GM19023 (cell line): Measurements from ENCODE around the gene BET1L.
A peak's percentile ranks its signal among the peaks of the same experiment; 100 is the strongest.
"Not testable (repeated sequence)": the region's sequence is repeated elsewhere in the genome, so short reads cannot be mapped to it uniquely, and the experiment has no call there.

ENCODE experiments used
- ATAC-seq: cut with Tn5 transposase; IDR thresholded peaks from one replicate; pipeline ENCODE4 v1.9.1; 2021; ENCODE audit warnings: mild to moderate bottlenecking, moderate library complexity; ENCODE audit not compliant: unreplicated experiment

BET1L gene

DNA sequence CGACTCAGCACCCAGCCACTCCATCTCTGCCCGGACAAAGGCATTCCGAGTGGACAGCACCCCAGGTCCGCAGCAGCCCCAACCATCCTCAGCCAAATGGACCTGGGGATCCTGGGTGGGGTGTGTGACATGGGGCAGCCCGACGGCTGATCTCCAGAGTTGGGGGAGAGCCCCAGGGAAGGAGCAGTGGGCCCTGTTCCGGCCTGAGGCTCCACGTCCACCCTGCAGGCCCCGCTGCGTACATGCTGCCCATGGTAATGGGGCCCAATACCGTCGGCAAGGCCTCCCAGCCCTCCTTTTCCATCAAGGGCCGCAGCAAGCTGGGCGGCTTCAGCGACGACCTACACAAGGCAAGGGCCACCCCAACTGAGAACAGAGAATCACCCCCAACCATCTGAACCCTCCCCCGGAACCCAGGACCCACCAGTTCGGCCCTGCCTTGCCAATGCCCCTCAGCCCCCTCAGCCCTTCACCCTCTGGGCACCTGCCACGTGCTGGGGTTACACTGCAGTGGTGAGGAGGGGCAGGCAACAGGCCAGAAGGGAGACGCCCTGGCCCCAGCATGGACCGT lies 8.9 kb downstream of the BET1L start:
- no peak for ATAC-seq

DNA sequence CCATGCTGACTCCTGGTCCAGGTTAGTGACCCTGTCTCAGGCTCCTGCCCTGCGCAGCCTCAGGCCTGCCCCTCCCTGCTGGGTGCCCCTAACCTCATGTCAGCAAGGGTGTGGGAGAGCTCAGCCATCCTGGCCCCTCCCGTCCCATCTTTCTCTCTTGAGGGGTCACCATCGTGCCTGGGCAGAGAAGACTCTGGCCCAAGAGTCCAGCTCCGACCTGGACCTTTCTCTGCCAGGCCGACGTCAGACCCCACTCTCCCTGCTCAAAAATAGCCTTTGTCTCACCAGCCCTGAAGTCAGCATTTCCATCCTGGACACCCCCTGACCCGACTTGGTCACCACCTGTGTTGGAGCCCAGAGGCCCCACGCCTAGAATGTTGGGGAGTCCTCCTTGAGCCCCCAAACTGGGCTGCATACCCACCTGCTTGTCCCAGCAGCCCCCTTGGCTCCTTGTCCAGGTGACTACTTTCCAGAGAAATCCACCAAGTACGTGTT lies 9.4 kb downstream of the BET1L start:
- no peak for ATAC-seq

DNA sequence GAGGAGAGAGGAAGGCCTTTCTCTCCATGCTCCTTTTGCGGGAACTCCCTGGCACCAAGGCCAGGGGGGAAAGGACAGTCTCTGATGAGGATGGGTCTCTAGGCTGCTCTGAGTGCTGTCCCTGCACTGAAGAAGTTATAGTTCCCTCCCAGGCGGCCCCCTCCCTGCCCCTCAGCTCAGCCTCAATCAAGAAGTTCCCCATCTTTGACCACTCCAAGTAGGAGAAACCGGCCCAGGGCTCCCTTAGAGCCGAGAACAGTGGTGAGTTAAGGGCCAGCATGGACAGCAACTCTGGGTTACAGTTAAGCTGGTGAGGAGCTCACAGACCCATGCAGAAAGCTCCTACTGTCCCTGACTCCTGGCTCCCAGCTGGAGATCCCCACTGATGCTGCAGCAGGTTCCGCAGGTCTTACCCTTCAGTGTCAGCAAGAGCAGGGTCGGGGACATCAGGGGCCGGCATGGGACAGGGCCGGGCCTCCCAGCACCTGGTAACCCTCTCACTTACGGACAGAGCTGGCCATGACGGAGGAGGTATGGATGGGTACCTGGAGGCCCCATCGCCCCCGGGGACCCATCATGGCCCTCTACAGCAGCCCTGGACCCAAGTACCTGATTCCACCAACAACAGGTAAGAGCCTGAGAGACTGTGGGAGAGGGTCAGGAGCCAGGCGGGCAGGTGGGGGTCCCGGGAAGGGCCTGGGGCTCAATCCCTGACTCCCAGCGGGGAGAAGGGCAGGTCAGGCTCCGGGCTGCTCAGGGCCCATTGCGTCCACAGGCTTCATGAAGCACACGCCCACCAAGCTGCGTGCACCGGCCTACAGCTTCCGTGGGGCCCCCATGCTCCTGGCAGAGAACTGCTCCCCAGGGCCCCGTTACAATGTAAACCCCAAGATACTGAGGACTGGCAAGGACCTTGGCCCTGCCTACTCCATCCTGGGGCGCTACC lies 10.1 kb downstream of the BET1L start:
- ATAC-seq, result no peak

DNA sequence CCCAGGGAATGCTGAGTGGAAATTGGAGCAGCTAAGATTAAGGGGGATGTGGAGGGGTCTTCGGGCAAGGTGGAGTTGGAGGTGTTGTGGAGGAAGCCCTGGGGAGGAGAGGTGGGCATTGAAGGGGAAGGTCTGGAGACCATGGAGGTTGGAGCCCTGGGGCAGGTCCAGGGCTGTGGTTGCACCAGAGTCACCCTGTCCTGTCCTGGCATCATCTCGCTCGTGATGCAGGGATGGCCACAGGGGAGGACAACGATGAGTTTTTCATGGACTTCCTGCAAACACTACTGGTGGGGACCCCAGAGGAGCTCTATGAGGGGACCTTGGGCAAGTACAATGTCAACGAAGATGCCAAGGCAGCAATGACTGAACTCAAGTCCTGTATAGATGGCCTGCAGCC lies 13.7 kb downstream of the BET1L start:
- not testable (repeated sequence) for ATAC-seq

DNA sequence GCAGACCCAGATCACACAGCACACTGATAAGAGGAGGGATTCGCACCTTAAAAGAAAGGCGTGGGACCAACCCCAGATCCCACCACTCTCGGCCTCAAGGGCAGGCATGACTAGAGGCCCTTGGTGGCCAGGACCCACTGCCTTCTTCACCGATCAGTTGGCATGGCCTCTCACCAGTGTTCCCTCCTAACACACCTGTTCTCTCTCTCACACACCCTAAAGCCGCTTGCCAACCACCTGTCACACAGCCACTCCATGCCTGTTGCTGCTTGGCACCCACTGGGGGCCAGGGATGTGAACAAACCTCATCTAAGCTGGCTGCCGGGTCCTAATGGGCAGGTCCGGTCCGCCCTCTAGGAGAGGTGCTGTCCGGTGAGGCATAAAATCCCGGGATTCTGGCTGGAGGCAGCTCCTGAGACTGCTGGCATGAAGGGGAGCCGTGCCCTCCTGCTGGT lies 14.5 kb downstream of the BET1L start, which contains the start of gene SCGB1C1:
TSS of gene SCGB1C1 (plus strand) at position 405 of the 455 bp plus-strand sequence. CDS start at position 427, 22 bp downstream.
- ATAC-seq, result not testable (repeated sequence)

DNA sequence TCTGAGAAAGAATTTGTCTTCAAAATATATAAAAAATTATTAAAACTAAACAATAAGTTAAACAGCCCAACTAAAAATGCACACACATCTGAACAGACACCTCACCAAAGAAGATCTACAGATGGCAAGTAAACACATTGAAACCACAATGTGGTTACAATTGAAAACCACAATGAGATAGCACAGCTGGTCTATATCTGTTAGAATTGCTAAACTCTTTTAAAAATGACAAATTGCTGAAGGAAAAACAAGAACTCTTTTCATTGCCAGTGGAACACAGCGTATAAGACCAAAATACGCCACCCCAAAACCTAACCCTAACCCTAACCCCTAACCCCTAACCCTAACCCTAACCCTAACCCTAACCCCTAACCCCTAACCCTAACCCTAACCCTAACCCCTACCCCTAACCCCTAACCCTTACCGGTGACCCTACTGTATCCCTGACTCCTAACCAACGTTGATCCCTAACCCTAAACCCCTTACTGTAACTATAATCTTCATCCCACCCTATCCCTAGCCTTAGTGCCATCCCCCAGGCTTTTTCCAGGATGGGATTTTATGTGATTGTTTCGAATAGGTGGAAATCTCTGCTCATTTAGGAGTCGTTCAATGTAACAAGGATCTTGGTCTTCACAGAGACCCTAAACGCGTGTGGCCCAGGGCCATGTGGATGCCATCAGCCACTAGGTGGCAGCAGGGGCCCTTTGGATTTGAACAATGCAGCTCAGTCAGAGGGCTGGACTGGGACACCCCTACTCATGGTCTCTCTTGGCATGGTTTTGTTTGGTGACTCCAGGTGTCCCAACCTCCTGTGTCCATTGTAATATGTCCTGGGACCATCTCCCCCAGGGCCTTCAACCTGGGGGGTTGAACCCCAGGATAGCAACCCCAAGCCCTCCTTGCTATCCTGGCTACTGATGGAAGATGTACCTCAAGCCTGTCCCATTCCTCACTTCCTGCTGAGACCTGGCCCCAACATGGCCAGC lies 15.4 kb downstream of the BET1L start:
- ATAC-seq, result not testable (repeated sequence)

DNA sequence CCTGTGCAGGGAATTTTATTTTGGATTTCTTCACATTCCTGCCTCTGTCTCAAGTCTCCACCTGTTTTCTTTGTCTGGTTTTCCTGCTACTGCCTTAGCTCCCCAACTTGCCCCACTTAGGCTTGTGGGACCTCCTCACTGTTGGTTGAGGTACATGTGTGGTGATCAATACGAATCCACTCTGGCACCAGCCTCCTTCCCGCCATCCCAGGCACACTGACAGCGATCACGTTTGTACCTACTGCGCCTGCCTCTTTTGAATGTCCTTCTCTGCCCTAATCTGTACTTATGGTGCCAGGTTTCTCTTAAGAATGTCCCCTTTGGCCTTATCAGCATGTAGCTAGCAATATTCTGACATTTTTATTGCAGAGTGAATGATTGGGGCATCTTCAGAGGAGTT lies 16.7 kb downstream of the BET1L start:
- ATAC-seq, result not testable (repeated sequence)

DNA sequence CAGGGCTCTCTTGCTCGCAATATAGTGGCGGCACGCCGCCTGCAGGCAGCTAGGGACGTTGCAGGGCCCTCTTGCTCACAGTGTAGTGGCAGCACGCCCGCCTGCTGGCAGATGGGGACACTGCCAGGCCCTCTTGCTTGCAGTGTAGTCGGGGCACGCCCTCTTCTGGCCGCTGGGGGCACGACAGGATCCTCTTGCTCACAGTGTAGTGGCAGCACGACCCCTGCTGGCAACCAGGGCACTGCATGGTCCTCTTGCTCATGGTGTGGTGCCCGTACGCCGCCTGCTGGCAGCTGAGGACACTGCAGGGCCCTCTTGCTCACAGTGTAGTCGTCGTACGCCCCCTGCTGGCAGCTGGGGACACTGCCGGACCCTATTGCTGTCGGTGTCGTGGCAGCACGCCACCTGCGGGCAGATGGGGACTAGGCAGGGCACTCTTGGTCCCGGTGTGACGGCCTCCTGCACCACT lies 17.3 kb downstream of the BET1L start:
- ATAC-seq, result peak; percentile 68

DNA sequence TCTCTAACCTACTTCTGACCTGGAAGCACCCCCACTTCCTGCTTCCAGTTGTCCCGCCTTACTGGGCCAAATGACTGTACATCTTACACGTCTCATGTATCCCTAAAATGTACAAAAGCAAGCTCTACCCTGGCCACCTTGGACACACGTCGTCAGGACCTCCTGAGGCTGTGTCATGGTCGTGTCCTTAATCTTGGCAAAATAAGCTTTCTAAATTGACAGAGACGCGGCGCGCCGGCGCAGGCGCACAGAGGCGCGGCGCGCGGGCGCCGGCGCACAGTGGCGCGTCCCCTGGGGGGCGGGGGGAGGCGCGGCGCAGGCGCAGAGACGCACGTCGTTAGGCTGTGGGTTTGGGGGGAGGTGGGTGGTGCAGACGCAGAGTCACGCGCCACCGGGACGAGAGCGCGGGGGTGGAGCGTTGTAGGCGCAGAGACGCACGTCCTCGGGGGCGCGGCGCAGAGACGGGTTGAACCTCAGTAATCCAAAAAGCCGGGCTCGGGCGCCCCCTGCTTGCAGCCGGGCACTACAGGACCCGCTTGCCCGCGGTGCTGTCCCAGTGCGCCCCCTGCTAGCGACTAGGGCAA lies 17.9 kb downstream of the BET1L start:
- ATAC-seq, result not testable (repeated sequence)

DNA sequence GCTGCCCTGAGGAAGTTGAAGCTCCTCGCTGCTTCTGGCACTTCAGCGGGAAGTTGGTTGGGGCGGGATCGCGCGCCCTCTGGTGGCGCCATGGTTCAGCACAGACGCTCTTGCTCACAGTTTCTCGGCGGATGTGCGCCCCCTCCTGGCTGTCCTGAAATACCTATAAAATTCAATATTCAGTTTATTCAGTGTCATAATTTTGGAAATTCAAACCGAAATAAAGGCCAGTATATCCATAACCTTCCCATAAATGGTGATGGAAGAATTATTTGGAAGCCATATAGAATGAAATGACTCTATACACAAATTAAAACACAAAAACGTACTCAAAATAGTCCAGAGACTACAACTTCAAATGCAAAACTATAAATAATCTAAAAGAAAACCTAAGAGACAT lies 27.0 kb downstream of the BET1L start:
- ATAC-seq, result not testable (repeated sequence)
